GM23248 (cell line): ENCODE data around the gene SPINK5. TPM values are rescaled to one million over a fixed set of nuclear protein-coding genes. Genes with fewer than 3 reads are reported as not detected.

Experiments
- DNase-seq: peaks from one replicate; pipeline ENCODE4 v3.0.0-alpha.2; 2015
- H2AFZ ChIP-seq: fragments of 200-600 bp; sonication (generic); 2 replicates; pipeline ENCODE4 v1.6.1; 2016; ENCODE audit warnings: antibody characterized with exemption
- H3F3A ChIP-seq: fragments of 200-600 bp; sonication (generic); 2 replicates; pipeline ENCODE4 v1.6.1; 2016; ENCODE audit warnings: mild to moderate bottlenecking, antibody characterized with exemption, mixed run types; ENCODE audit not compliant: insufficient read depth
- H3K27ac ChIP-seq: fragments of 200-600 bp; sonication (generic); 2 replicates; pipeline ENCODE4 v1.5.1; 2016; ENCODE audit warnings: mild to moderate bottlenecking
- H3K27me3 ChIP-seq: fragments of 200-600 bp; sonication (generic); replicated peaks from 2 replicates; pipeline ENCODE4 v1.6.1; 2016; ENCODE audit warnings: mild to moderate bottlenecking; ENCODE audit not compliant: insufficient read depth
- H3K36me3 ChIP-seq: fragments of 200-600 bp; sonication (generic); 2 replicates; pipeline ENCODE4 v1.6.1; 2016; ENCODE audit warnings: low read depth, mild to moderate bottlenecking
- H3K4me1 ChIP-seq: fragments of 200-600 bp; sonication (generic); 2 replicates; pipeline ENCODE4 v1.6.1; 2016; ENCODE audit warnings: mild to moderate bottlenecking; ENCODE audit not compliant: insufficient read depth
- H3K4me2 ChIP-seq: fragments of 200-600 bp; sonication (generic); one replicate; pipeline ENCODE4 v1.6.1; 2016; ENCODE audit warnings: mild to moderate bottlenecking; ENCODE audit not compliant: unreplicated experiment
- H3K4me3 ChIP-seq: fragments of 200-600 bp; sonication (generic); 2 replicates; pipeline ENCODE4 v1.5.1; 2016; ENCODE audit warnings: mild to moderate bottlenecking
- H3K79me2 ChIP-seq: fragments of 200-600 bp; sonication (generic); 2 replicates; pipeline ENCODE4 v1.6.1; 2016; ENCODE audit warnings: mild to moderate bottlenecking; ENCODE audit not compliant: insufficient read depth
- H3K9ac ChIP-seq: fragments of 200-600 bp; sonication (generic); 2 replicates; pipeline ENCODE4 v1.6.1; 2016; ENCODE audit warnings: mild to moderate bottlenecking
- H3K9me2 ChIP-seq: fragments of 200-600 bp; sonication (generic); 2 replicates; pipeline ENCODE4 v1.6.1; 2016; ENCODE audit warnings: mixed run types, mild to moderate bottlenecking, moderate library complexity; ENCODE audit not compliant: insufficient read depth
- H3K9me3 ChIP-seq: fragments of 200-600 bp; sonication (generic); one replicate; pipeline ENCODE4 v1.6.1; 2017; ENCODE audit warnings: low read depth
- H4K20me1 ChIP-seq: fragments of 200-600 bp; sonication (generic); 2 replicates; pipeline ENCODE4 v1.6.0; 2016; ENCODE audit not compliant: insufficient read depth
- EZH2 ChIP-seq: fragments of 200-600 bp; sonication (generic); IDR thresholded peaks from 2 replicates; pipeline ENCODE4 v1.6.1; 2018; ENCODE audit warnings: antibody characterized with exemption, mild to moderate bottlenecking; ENCODE audit not compliant: insufficient read depth, poor library complexity, severe bottlenecking
- EZH2phosphoT487 ChIP-seq: fragments of 200-600 bp; sonication (generic); IDR thresholded peaks from 2 replicates; pipeline ENCODE4 v1.6.1; 2018; ENCODE audit warnings: antibody characterized with exemption, moderate library complexity, mild to moderate bottlenecking, low read depth; ENCODE audit not compliant: insufficient read depth
- WGBS, 2 experiments: methylation state at CpG; one replicate each; pipeline ENCODE4 v1.1.6; 2015 to 2017; ENCODE audit warnings: low lambda C conversion rate in 2 of 2, low coverage in 1 of 2; ENCODE audit errors: missing lambda C conversion rate in 2 of 2; 5-methylcytosine and 5-hydroxymethylcytosine counted together
- in situ Hi-C: fragments of 300-500 bp; cut with MboI; formaldehyde crosslinking; loops from 2 replicates; pipeline ENCODE4 v1.15.0; 2020
- polyA plus RNA-seq: library from polyadenylated mRNA; unstranded; fragments of >200 nt; fragmentation: Nextera tagmentation; extraction: Ambion mirVana; gene quantifications from 2 replicates; pipeline ENCODE4 v1.2.1, GENCODE V29; 2016
- total RNA-seq: library from RNA; depleted of rRNA; stranded (reverse); fragments of >200 nt; shearing (Covaris generic); gene quantifications from 2 replicates; pipeline ENCODE4 v1.2.3, GENCODE V29; 2014

SPINK5 gene
- total and polyA plus RNA-seq, 2 experiments from 2014 or later: not detected

- Histone ChIP-seq H3K9me3 (no peaks in the 10 kb centered on the region), H3K27ac (no peak overlapping the region), H3F3A (no peaks in the 10 kb centered on the region), H4K20me1 (no peaks in the 10 kb centered on the region), H3K79me2 (no peaks in the 10 kb centered on the region), H3K9me2 (no peaks in the 10 kb centered on the region), H3K4me1 (no peaks in the 10 kb centered on the region), H3K27me3 (no peaks in the 10 kb centered on the region), H2AFZ (no peak overlapping the region), H3K36me3 (no peaks in the 10 kb centered on the region), H3K4me2 (no peak overlapping the region), H3K4me3 (no peak overlapping the region), H3K9ac (no peak overlapping the region)
- WGBS, 2 experiments: 0 to 7% methylated on average over 1 of the region's 1 CpG
- in situ Hi-C loops: no loop called here
- no peak for DNase-seq
- TF ChIP-seq EZH2phosphoT487 (no peak), EZH2 (no peak)
These were observed 19.4 kb downstream of the SPINK5 start for GRCh38 chr5:148083203-148083602.

- Histone ChIP-seq H3K27ac (no peak overlapping the region), H3K27me3 (no peaks in the 10 kb centered on the region), H2AFZ (no peak overlapping the region), H3K4me1 (no peaks in the 10 kb centered on the region), H4K20me1 (no peaks in the 10 kb centered on the region), H3K9me3 (no peaks in the 10 kb centered on the region), H3K4me3 (no peak overlapping the region), H3K9me2 (no peaks in the 10 kb centered on the region), H3F3A (no peaks in the 10 kb centered on the region), H3K4me2 (no peak overlapping the region), H3K36me3 (no peaks in the 10 kb centered on the region), H3K79me2 (no peaks in the 10 kb centered on the region), H3K9ac (no peak overlapping the region)
- 21 to 22% methylated on average over 2 of the region's 2 CpGs for WGBS, 2 experiments
- DNase-seq: no peak
- TF ChIP-seq EZH2 (no peak), EZH2phosphoT487 (no peak)
- in situ Hi-C loops: no loop called here
These were observed 20.5 kb downstream of the SPINK5 start for GRCh38 chr5:148084269-148084668.

GRCh38 chr5:148085310-148085709, 21.5 kb downstream of the SPINK5 start:
- TF ChIP-seq EZH2 (no peak), EZH2phosphoT487 (no peak)
- Histone ChIP-seq H3K36me3 (no peaks in the 10 kb centered on the region), H3K27me3 (no peaks in the 10 kb centered on the region), H3K9me2 (no peaks in the 10 kb centered on the region), H3K9me3 (no peaks in the 10 kb centered on the region), H3K9ac (no peak overlapping the region), H3K4me2 (no peak overlapping the region), H3K27ac (no peak overlapping the region), H3K4me1 (no peaks in the 10 kb centered on the region), H4K20me1 (no peaks in the 10 kb centered on the region), H3K4me3 (no peak overlapping the region), H2AFZ (no peak overlapping the region), H3F3A (no peaks in the 10 kb centered on the region), H3K79me2 (no peaks in the 10 kb centered on the region)
- DNase-seq: no peak
- in situ Hi-C loops: no loop called here

GRCh38 chr5:148085977-148086705, 22.4 kb downstream of the SPINK5 start:
- Histone ChIP-seq H3F3A (no peaks in the 10 kb centered on the region), H3K36me3 (no peaks in the 10 kb centered on the region), H3K79me2 (no peaks in the 10 kb centered on the region), H4K20me1 (no peaks in the 10 kb centered on the region), H3K9me2 (no peaks in the 10 kb centered on the region), H3K9me3 (no peaks in the 10 kb centered on the region), H3K27me3 (no peaks in the 10 kb centered on the region), H3K4me1 (no peaks in the 10 kb centered on the region), H3K9ac (no peak overlapping the region), H2AFZ (no peak overlapping the region), H3K27ac (no peak overlapping the region), H3K4me2 (no peak overlapping the region), H3K4me3 (no peak overlapping the region)
- in situ Hi-C loops: no loop called here
- TF ChIP-seq EZH2 (no peak), EZH2phosphoT487 (no peak)
- peak; percentile 7 for DNase-seq
- 6 to 7% methylated on average over 7 of the region's 7 CpGs for WGBS, 2 experiments
